ENCODE results near the gene SPP1.
"Not testable (repeated sequence)": the region's sequence is repeated elsewhere in the genome, so short reads cannot be mapped to it uniquely, and the experiment has no call there.

SPP1 gene

DNA sequence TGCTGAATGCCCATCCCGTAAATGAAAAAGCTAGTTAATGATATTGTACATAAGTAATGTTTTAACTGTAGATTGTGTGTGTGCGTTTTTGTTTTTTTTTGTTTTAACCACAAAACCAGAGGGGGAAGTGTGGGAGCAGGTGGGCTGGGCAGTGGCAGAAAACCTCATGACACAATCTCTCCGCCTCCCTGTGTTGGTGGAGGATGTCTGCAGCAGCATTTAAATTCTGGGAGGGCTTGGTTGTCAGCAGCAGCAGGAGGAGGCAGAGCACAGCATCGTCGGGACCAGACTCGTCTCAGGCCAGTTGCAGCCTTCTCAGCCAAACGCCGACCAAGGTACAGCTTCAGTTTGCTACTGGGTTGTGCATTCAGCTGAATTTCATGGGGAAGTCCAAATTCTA, at the start of gene SPP1:
SPP1 (plus strand) TSS at position 249 of the 400 bp plus-strand sequence. CDS start 1,182 bp downstream, outside the sequence.
- DNase-seq: peak; percentile 40 to 59

DNA sequence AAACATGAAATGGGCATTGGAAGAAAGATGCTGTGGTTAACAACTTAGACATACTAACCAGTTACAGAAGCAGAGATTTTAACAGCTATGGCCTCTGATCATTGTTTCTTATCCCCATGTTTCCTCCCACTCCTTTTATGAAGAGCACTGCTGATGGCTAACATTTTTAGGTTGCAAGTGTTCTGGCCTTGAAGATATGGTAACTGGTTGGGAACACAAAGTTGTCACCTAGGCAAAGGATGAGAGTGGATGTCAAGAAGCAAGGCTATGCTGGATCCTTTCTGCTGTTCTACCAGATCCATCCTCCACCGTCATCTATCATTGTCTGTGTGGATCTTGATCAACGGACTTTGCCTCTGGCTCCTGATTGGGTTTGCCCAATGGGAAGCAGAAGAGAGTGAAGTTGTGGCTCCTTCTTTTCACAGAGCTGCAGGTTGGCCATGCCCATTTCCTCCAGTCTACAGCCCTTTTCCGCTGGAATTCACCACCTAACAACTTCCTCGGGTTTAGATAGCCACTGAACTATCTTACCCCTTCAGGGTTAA, 48.9 kb upstream of the SPP1 start:
- no peak for DNase-seq

DNA sequence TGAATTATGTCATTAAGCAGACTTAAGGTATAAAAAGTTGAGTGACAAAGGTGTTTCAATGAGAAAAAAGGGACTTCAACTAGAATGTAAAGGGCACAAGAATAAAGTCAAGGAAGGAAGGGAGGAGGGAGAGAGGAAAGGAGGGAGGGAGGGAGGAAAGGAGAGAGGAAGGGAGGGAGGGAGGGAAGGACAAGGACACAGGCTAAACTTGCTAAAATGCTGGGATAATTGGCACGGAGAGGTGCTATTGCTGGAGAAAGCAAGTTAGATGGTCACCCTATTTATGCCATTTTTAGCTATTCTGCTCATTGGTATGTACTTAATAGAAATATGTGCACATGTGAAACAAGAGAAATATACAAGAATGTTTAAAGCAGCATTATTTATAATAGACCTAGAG, 44.9 kb upstream of the SPP1 start:
- DNase-seq: no peak

- DNase-seq: no peak
These were observed 43.6 kb upstream of the SPP1 start for GRCh38 chr4:87931932-87932331.

DNA sequence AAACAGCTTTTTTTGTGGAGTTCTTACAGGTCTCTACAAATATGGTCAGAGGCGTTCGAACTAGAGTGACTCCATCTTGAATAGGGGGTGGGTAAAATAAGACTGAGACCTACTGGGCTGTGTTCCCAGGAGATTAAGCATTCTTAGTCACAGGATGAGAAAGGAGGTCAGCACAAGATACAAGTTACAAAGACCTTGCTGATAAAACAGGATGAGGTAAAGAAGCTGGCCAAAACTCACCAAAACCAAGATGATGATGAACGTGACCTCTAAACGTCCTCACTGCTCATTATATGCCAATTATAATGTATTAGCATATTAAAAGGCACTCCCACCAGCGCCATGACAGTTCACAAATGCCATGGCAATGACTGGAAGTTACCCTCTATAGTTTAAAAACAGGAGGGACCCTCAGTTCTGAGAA, 42.8 kb upstream of the SPP1 start:
- no peak for DNase-seq

GRCh38 chr4:87933337-87933736, 42.2 kb upstream of the SPP1 start:
- no peak for DNase-seq

- no peak for DNase-seq
These were observed 41.3 kb upstream of the SPP1 start for GRCh38 chr4:87934157-87934704.

DNA sequence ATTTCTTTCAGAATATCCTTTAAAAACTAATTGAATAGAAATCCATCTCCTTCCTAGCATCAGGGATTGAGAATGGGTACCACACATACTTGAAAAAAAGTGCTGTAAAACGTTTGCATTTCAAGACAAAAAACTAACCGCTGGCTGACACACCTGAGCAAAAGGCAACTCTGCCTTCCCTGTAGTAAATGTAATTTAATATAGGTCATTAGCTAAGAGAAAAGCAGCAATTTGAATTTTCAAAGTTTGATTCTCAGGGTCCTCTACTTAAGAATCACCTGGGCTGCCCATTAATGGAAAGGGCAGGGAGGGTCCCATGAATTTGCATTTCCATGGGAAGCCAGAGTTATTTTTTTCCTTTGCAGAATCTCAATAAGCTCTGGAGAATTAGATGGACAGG, 40.5 kb upstream of the SPP1 start:
- no peak for DNase-seq

GRCh38 chr4:87935954-87936353, 39.6 kb upstream of the SPP1 start:
- not testable (repeated sequence) for DNase-seq

- no peak for DNase-seq
These were observed 38.0 kb upstream of the SPP1 start for GRCh38 chr4:87937523-87937922.

DNA sequence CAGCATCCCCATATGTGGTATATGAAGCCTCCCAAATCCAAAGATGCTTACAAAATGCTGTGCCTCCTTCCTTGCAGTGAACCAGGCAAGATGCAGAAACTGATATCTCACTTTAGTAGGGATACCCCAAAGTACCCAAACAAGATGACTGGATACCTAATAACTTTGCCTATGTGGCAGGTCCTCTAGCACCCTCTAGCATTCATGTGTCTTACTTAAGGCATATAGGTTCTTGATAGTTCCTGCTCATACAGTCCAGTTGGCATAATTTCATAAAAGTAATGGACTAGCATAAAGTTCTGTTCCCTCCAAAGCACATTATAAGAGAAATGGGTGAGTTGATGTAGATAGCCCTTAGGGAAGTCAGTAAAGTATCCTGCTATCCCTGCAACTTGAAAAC, 36.8 kb upstream of the SPP1 start:
- peak; percentile 5 to 14 for DNase-seq

DNA sequence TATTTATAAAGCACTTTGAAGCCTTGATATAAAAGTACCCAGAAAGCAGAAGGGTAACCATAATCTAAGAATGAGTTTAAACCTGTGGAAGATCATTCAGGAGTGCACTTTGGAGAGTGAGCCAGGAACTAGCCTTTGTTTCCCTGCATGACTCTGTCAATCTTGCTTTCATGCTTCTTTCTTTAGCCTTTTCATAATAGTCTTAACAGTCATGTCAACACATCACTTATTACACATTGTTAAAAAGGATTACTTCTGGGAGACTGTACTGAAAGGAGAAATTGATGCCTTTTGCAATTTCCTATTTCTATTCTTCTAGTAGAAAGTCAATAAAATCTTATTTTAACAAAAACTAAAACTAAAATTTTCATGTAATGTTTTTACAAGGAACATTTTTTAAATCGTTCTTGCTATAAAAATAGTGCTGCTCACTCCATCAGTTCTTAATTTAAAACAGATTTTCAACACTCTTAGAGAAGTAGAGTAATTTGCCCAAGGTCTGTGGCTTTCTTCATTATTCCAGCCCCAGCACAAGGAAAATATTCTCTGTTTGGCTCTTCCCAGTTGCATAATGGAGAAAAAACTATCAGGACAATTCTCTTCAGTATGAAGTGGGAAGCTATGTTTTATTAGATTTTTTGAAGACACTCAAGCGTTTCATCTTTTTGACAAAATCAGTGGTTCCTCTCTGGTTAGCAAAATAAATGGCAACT, 35.4 kb upstream of the SPP1 start:
- DNase-seq: no peak

DNA sequence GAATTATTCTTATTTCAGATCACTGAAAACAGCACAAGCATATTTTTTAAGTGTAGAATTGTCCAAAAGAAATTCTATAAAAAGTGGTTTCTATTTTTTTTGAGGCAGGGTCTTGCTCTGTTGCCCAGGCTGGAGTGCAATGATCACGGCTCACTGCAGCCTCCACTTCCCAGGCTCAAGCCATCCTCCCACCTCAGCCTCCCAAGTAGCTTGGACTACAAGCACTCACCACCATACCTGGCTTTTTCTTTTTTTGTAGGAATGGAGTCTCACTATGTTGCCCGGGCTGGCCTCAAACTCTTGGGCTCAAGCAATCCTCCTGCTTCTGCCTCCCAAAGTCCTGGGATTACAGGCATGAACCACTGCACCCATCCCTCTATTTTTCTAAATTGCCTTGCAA, 34.7 kb upstream of the SPP1 start:
- not testable (repeated sequence) for DNase-seq

DNA sequence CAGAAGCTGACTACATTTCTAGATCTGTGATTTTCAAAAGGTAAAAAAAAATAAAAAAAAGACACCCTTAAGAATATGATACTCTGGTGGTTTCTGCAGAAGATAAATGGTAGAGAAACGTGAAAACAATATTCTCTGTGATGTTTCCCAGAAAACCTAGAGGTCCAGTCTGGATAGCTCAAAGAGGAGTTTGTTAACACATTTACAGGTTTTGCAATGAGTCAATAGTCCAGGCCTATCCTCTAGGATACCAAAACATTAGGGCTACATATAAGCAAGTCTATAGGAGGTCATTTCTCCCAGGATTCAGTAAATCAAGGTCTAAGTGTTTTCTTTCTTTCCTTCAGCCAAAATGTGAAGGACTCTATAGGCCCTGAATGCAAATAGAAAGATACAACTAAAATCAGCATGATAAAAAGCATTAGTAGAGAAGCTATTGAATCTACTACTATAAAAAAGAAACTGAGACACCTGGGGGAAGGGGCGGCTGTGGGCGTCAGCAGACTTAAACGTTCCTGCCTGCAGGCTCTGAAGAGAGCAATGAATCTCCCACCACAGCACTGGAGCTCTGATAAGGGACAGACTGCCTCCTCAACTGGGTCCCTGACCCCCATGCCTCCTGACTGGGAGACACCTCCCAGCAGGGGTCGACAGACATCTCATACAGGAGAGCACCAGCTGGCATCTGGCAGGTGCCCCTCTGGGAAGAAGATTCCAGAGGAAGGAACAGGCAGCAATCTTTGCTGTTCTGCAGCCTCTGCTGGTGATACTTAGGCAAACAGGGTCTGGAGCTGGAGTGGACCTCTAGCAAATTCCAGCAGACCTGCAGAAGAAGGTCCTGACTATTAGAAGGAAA, 33.7 kb upstream of the SPP1 start:
- no peak for DNase-seq

- DNase-seq: no peak
These were observed 31.8 kb upstream of the SPP1 start for GRCh38 chr4:87943660-87944149.

DNA sequence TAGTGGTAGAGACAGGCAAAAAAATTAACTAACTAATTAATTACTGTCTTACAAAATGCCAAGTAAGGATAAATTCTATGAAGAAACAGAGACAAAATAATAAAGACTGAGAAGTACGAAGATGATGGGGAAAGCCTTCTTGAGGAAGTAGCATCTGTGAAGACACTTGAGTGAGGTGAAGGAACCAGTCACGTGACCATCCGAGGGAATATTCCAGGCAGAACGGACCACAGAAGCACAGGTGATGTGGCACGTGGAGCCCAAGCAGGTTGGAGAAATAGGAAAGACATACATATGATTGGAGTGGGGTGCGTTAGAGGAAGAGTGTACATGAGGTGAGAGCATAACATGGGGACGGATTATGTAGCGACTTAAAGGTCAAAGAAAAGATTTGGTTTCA, 30.5 kb upstream of the SPP1 start:
- DNase-seq: no peak

DNA sequence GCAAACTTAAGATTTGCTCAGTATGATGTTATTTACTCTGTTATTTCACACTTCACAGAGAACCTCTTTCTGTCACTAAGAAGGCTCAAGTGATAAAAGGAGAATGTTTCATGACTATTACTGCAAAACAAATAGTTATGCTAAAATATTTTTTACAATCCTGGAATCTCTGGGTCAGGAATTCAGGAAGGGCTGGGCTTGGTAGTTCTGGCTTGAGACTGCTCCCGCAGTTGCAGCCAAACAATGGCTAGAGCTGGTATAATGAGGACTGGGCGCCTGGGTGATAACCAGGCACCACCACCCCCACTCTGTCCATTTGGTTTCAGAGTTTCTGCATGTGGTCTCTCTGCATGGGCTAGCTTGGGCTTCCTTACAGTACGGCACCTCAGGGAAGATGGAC, 28.7 kb upstream of the SPP1 start:
- no peak for DNase-seq

- DNase-seq: no peak
These were observed 27.9 kb upstream of the SPP1 start for GRCh38 chr4:87947381-87948160.

DNA sequence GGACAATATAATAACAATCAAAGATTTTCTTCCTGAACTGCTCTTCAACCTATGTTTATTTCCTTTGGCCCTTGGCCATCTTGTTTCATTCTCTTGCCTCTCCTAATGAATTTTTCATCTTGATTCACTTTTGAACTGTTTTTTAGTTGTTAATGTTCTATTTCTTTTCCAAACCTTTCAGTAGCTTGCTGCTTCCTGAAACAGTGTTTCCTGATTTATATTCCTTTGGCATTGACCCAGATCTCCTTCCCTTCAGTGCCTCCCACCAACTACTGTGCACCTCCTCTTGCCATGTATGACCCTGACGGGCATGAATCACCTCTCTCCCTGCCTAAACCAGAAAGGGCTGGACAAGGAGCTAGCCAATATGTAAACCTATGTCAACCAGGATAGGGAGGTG, 25.6 kb upstream of the SPP1 start:
- DNase-seq: no peak

DNA sequence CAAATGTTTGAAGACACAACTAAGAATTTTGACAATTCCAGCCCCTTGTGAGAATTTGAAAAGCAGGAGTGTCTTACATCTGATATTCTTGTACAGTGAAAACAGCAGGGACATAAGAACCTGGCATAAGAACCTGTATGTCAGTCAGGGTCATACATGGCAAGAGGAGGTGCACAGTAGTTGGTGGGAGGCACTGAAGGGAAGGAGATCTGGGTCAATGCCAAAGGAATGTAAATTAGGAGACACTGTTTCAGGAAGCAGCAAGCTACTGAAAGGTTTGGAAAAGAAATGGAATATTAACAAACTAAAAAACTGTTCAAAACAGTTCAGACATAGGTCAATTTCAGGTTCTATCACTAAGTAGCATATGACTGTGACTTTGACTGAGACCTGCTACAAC, 25.0 kb upstream of the SPP1 start:
- no peak for DNase-seq

- no peak for DNase-seq
These were observed 24.5 kb upstream of the SPP1 start for GRCh38 chr4:87950936-87951511.

DNA sequence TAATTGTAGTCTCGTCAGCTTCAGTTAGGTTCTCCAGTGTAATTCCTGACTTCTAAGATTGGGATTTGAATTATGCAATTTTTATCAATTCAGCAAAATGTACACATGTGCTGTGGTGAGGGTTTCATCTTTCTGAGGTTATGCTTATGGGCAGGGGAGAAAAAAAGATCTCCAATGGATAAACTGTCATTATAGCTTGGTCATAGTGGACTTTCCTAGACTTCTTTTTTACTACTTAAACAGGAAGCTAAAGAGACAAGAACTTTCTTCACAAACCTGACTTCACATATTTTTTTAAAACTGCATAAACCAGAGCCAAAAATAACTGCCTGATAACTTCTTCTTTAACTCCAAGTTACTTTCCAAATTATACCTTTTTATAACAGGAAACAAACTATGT, 21.7 kb upstream of the SPP1 start:
- no peak for DNase-seq

Measured in Kasumi-1 (cell line).